Measurements from ENCODE around the gene CNST.

- TF ChIP-seq CTCF (conservative IDR thresholded peaks at IDR 0.05; ENCODE audit: low read length) (no peak), EZH2phosphoT487 (IDR thresholded peaks at IDR 0.05; ENCODE audit: borderline replicate concordance, low read depth, low read length) (no peak)
Observed at GRCh38 chr1:246703581-246703980, 137.3 kb downstream of the CNST start.

Measured in OCI-LY7 (cell line).